K562 (cell line): ENCODE results near the gene DARS2. TPM values are rescaled to one million over a fixed set of nuclear protein-coding genes. Genes with fewer than 3 reads are reported as not detected.

Experiments
- CAMTA2 ChIP-seq: fragments of 250-450 bp; sonication (Bioruptor Pico); conservative IDR thresholded peaks from 2 replicates; pipeline ENCODE4 v1.5.1; 2022
- CBX3 ChIP-seq, 2 experiments: IDR thresholded peaks; 1 replicate in 1 of 2; 2 replicates in 1 of 2; pipeline ENCODE4 v1.6.1; 2012; ENCODE audit warnings: inconsistent platforms in 2 of 2, low read length in 2 of 2, borderline replicate concordance in 1 of 2, control low read depth in 1 of 2
- ILF3 ChIP-seq: fragments of 450-650 bp; IDR thresholded peaks from 2 replicates; pipeline ENCODE4 v1.6.1; 2018; ENCODE audit warnings: antibody characterized with exemption, mild to moderate bottlenecking, moderate library complexity, borderline replicate concordance
- KLF10 ChIP-seq: fragments of 250-450 bp; sonication (Bioruptor Pico); IDR thresholded peaks from 2 replicates; pipeline ENCODE4 v1.6.1; 2021; ENCODE audit warnings: matching md5 sums
- L3MBTL2 ChIP-seq: fragments of 450-650 bp; IDR thresholded peaks from 2 replicates; pipeline ENCODE4 v1.6.1; 2016; ENCODE audit warnings: mild to moderate bottlenecking, moderate library complexity
- NCOA4 ChIP-seq: fragments of 450-650 bp; IDR thresholded peaks from 2 replicates; pipeline ENCODE4 v1.6.1; 2018; ENCODE audit warnings: mild to moderate bottlenecking; ENCODE audit not compliant: partially characterized antibody
- NRF1 ChIP-seq, 2 experiments: fragments of 450-650 bp; IDR thresholded peaks in 1 of 2; conservative IDR thresholded peaks in 1 of 2; 2 replicates each; pipeline ENCODE4 v1.6.1; 2014; ENCODE audit warnings: mild to moderate bottlenecking in 2 of 2
- POLR2B ChIP-seq: fragments of 450-650 bp; IDR thresholded peaks from 2 replicates; pipeline ENCODE4 v1.6.1; 2018; ENCODE audit warnings: low read depth; ENCODE audit not compliant: partially characterized antibody
- RCOR1 ChIP-seq, 2 experiments: IDR thresholded peaks; 2 replicates each; pipeline ENCODE4 v1.6.1; 2012; ENCODE audit warnings: low read depth in 2 of 2, low read length in 2 of 2, borderline replicate concordance in 1 of 2, improper control_type of control experiment in 1 of 2
- SMC3 ChIP-seq: conservative IDR thresholded peaks from 2 replicates; pipeline ENCODE4 v1.6.1; 2011; ENCODE audit warnings: low read depth, low read length, improper control_type of control experiment; ENCODE audit not compliant: insufficient read depth
- ZKSCAN8 ChIP-seq: fragments of 200-800 bp; sonication (Bioruptor generic); IDR thresholded peaks from 2 replicates; pipeline ENCODE4 v1.6.1; 2016; ENCODE audit warnings: missing genetic modification characterization, missing compliant biosample characterization
- ZNF134 ChIP-seq: fragments of 250-450 bp; sonication (Bioruptor Pico); conservative IDR thresholded peaks from 2 replicates; pipeline ENCODE4 v1.4.0; 2020
- ZNF583 ChIP-seq: fragments of 250-450 bp; sonication (Bioruptor Pico); IDR thresholded peaks from 2 replicates; pipeline ENCODE4 v1.4.0; 2020
- polyA plus RNA-seq, 8 experiments: library from polyadenylated mRNA; depleted of rRNA in 4 of 8; stranded (reverse) in 5 of 8; unstranded in 3 of 8; fragments of >200 nt; fragmentation: Nextera tagmentation in 2 of 8; fragmentation: Illumina TruSeq in 1 of 8; extraction: Ambion mirVana in 2 of 8; extraction: Trizol in 1 of 8; gene quantifications; 2 replicates each; pipeline versions ENCODE4 v1.2.1 to v1.2.3, GENCODE V29; 2011 to 2014; ENCODE audit warnings: inconsistent platforms in 1 of 8, missing spikeins in 1 of 8
- total RNA-seq, 7 experiments: library from RNA; depleted of rRNA in 6 of 7; stranded (reverse); fragments of >200 nt in 6 of 7; fragmentation: Illumina TruSeq in 2 of 7; extraction: Trizol in 2 of 7; gene quantifications; 2 replicates each; pipeline versions ENCODE4 v1.2.1 to v1.2.3, GENCODE V29; 2011 to 2021; ENCODE audit warnings: low replicate concordance in 1 of 7
- TF ChIP-seq, protein P1 (sequence below): sonication (generic); formaldehyde crosslinking; IDR thresholded peaks from 2 replicates; pipeline ENCODE4 v1.8.0; 2023; ENCODE audit warnings: missing genetic modification reagents, mild to moderate bottlenecking, borderline replicate concordance
- TF ChIP-seq, protein P2 (sequence below): sonication (generic); formaldehyde crosslinking; IDR thresholded peaks from 2 replicates; pipeline ENCODE4 v1.9.0; 2022; ENCODE audit warnings: mild to moderate bottlenecking, missing genetic modification reagents
- TF ChIP-seq, protein P3 (sequence below): IDR thresholded peaks from 2 replicates; pipeline ENCODE4 v1.6.1; 2011; ENCODE audit warnings: borderline replicate concordance, low read depth, mild to moderate bottlenecking, moderate library complexity, low read length; ENCODE audit not compliant: insufficient read depth, poor library complexity, severe bottlenecking
- TF ChIP-seq, protein P4 (sequence below): fragments of 250-450 bp; sonication (Bioruptor Pico); IDR thresholded peaks from 2 replicates; pipeline ENCODE4 v1.6.1; 2021; ENCODE audit warnings: mild to moderate bottlenecking

The DARS2 gene
- total and polyA plus RNA-seq, 9 of the 15 experiments (the other 6 are each of a cell fraction or from before 2014, with no cell fraction given): 36.4 to 96.7 (median 68.6) TPM

DNA sequence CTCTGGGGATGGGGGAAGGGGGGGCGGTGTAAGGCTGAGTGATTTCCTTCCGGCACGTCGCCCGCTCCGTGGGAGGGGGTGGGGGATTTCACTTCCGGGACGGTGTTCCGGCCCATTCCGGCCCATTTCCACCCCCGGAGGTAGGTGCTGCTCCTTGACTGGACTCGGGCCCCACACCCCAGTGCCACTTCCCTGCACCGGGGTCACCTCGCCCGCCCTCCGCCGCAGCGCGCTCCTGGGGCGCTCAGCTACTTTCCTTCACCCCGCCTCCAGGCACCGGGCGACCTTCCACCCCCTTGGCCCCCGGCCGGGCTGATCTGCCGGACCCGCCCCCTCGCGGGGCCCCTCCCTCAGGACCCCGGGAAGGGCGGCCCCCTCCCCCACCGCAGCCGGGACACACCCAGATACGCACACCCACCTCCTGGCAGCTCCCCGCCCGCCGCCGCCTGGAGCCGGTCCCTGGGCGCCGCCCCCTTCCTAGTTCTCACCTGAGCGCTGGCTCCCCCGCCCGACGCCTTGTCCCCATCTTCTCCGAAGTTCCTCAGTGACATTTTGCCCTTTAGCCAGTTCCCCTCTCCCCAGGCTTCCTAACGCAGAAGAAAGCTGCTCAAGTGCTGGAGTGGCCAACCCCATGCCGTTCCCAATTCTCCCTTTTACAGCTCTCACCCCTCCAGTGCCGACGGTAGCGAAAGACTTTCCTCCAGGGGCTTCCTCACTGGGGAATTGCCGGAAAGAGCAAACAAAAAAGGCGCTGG, 44.0 kb downstream of the DARS2 start, which contains the start of gene ZBTB37 (continued):
- TF ChIP-seq, protein P1, sequence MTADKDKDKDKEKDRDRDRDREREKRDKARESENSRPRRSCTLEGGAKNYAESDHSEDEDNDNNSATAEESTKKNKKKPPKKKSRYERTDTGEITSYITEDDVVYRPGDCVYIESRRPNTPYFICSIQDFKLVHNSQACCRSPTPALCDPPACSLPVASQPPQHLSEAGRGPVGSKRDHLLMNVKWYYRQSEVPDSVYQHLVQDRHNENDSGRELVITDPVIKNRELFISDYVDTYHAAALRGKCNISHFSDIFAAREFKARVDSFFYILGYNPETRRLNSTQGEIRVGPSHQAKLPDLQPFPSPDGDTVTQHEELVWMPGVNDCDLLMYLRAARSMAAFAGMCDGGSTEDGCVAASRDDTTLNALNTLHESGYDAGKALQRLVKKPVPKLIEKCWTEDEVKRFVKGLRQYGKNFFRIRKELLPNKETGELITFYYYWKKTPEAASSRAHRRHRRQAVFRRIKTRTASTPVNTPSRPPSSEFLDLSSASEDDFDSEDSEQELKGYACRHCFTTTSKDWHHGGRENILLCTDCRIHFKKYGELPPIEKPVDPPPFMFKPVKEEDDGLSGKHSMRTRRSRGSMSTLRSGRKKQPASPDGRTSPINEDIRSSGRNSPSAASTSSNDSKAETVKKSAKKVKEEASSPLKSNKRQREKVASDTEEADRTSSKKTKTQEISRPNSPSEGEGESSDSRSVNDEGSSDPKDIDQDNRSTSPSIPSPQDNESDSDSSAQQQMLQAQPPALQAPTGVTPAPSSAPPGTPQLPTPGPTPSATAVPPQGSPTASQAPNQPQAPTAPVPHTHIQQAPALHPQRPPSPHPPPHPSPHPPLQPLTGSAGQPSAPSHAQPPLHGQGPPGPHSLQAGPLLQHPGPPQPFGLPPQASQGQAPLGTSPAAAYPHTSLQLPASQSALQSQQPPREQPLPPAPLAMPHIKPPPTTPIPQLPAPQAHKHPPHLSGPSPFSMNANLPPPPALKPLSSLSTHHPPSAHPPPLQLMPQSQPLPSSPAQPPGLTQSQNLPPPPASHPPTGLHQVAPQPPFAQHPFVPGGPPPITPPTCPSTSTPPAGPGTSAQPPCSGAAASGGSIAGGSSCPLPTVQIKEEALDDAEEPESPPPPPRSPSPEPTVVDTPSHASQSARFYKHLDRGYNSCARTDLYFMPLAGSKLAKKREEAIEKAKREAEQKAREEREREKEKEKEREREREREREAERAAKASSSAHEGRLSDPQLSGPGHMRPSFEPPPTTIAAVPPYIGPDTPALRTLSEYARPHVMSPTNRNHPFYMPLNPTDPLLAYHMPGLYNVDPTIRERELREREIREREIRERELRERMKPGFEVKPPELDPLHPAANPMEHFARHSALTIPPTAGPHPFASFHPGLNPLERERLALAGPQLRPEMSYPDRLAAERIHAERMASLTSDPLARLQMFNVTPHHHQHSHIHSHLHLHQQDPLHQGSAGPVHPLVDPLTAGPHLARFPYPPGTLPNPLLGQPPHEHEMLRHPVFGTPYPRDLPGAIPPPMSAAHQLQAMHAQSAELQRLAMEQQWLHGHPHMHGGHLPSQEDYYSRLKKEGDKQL (CRISPR knock-in tag): no peak
- TF ChIP-seq KLF10 (CRISPR knock-in tag) (no peak), CBX3 (IDR thresholded peaks at IDR 0.05; ENCODE audit: borderline replicate concordance in 1 of 2, low read length in 2 of 2) (no peak; a peak in 1 of 3 replicates), L3MBTL2 (peak; percentile 71), NCOA4 (no peak), CAMTA2 (CRISPR knock-in tag) (no peak), NRF1 (conservative IDR thresholded peaks at IDR 0.05 in 1 of 2, IDR thresholded peaks at IDR 0.05 in 1 of 2) (peak in 1 of 2 experiments; percentile 36; a peak in 2 of 4 replicates), ZKSCAN8 (CRISPR knock-in tag) (no peak), ZNF583 (no peak), SMC3 (no peak; the same call in 1 of the 2 replicates), ZNF134 (CRISPR knock-in tag) (no peak), POLR2B (no peak), ILF3 (no peak), RCOR1 (IDR thresholded peaks at IDR 0.05; ENCODE audit: borderline replicate concordance in 1 of 2, low read depth in 2 of 2, low read length in 2 of 2) (peak in 1 of 2 experiments; percentile 82; a peak in 2 of 4 replicates)
- TF ChIP-seq, protein P2, sequence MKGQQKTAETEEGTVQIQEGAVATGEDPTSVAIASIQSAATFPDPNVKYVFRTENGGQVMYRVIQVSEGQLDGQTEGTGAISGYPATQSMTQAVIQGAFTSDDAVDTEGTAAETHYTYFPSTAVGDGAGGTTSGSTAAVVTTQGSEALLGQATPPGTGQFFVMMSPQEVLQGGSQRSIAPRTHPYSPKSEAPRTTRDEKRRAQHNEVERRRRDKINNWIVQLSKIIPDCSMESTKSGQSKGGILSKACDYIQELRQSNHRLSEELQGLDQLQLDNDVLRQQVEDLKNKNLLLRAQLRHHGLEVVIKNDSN (CRISPR knock-in tag): no peak
- TF ChIP-seq, protein P3, sequence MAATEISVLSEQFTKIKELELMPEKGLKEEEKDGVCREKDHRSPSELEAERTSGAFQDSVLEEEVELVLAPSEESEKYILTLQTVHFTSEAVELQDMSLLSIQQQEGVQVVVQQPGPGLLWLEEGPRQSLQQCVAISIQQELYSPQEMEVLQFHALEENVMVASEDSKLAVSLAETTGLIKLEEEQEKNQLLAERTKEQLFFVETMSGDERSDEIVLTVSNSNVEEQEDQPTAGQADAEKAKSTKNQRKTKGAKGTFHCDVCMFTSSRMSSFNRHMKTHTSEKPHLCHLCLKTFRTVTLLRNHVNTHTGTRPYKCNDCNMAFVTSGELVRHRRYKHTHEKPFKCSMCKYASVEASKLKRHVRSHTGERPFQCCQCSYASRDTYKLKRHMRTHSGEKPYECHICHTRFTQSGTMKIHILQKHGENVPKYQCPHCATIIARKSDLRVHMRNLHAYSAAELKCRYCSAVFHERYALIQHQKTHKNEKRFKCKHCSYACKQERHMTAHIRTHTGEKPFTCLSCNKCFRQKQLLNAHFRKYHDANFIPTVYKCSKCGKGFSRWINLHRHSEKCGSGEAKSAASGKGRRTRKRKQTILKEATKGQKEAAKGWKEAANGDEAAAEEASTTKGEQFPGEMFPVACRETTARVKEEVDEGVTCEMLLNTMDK: no peak
- TF ChIP-seq, protein P4, sequence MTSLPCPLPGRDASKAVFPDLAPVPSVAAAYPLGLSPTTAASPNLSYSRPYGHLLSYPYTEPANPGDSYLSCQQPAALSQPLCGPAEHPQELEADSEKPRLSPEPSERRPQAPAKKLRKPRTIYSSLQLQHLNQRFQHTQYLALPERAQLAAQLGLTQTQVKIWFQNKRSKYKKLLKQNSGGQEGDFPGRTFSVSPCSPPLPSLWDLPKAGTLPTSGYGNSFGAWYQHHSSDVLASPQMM (CRISPR knock-in tag): no peak
